ENCODE measurements around the gene PRKCE.

- no peak for TF ChIP-seq POLR2AphosphoS5 (IDR thresholded peaks at IDR 0.05; ENCODE audit: borderline replicate concordance, low read depth, low read length)
- no peak for TF ChIP-seq EZH2 (IDR thresholded peaks at IDR 0.05)
Measured at GRCh38 chr2:46025081-46025480, 373.6 kb downstream of the PRKCE start.
